ENCODE measurements around the gene MARK2.

DNA sequence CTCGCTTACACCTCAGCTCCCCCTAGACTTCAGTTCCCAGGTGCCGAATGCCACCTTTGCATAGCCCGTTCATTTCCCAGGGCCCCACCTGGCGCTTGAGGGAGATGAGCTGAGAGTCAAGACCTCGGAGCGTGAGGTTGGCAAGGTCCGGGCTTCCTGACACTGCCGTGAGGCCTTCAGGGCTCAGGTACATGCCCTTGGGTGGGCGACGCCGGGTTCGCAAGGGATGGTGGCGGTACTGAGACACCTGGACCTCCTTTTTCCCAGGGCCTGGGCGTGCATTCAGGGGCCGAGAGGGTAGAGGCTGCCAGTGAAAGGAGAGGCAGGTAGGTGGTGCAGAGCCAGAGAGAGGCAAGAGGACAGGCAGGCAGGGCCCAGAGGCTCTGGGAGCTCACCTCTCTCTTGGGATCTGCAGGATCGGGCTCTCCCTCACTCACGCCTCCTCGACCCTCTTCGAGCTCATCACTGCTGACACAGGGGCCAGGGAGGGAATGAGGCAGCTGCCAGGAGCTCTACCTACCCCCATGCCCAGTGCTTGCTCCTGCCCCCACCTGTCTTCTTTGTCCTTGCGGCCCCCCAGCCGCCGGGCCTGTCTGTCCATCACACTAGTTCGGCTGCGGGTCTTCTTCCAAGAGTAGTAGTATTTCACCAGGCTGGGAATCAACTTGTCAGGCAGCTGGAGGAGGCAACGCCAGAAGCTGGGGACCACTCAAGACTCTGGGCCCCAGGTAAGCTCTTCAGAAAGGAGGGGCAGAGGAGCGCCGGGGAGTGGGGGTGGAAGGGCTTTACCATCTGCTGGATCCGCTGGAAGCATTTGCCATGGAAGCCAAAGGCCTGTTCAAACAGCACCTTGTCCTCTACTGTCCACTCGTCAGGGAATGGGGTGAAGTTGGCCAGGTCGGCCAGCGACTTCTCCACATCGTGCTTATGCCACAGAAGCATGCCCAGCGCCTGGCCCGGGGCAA lies 75.2 kb downstream of the MARK2 start:
- TF ChIP-seq POLR2A (IDR thresholded peaks at IDR 0.05) (no peak), CTCF (IDR thresholded peaks at IDR 0.05) (no peak)

Measured in heart left ventricle (tissue), 13 donors.